NT2/D1 (cell line): ENCODE results near the gene CCT7.

Experiments
- DNase-seq: peaks from one replicate; pipeline ENCODE4 v3.0.0-alpha.2; 2011; ENCODE audit warnings: low read depth, low spot score
- H3K27me3 ChIP-seq: 2 replicates; pipeline ENCODE4 v1.6.0; 2011; ENCODE audit warnings: mild to moderate bottlenecking; ENCODE audit not compliant: insufficient read length, insufficient read depth
- H3K36me3 ChIP-seq: 2 replicates; pipeline ENCODE4 v1.6.1; 2011; ENCODE audit warnings: mild to moderate bottlenecking, low read length, mixed read lengths; ENCODE audit not compliant: insufficient read depth, insufficient read length
- H3K4me1 ChIP-seq: 2 replicates; pipeline ENCODE4 v1.5.1; 2011; ENCODE audit not compliant: insufficient read depth, insufficient read length
- H3K4me3 ChIP-seq: 2 replicates; pipeline ENCODE4 v1.5.1; 2011; ENCODE audit warnings: low read depth; ENCODE audit not compliant: insufficient read length
- H3K9ac ChIP-seq: 2 replicates; pipeline ENCODE4 v1.6.0; 2011; ENCODE audit warnings: low read depth; ENCODE audit not compliant: insufficient read length
- H3K9me3 ChIP-seq: 2 replicates; pipeline ENCODE4 v1.5.1; 2011; ENCODE audit warnings: mild to moderate bottlenecking, low read length; ENCODE audit not compliant: insufficient read depth
- SUZ12 ChIP-seq: IDR thresholded peaks from 2 replicates; pipeline ENCODE4 v1.6.1; 2011; ENCODE audit not compliant: insufficient read length, insufficient read depth; ENCODE audit errors: extremely low read depth
- YY1 ChIP-seq: IDR thresholded peaks from 2 replicates; pipeline ENCODE4 v1.6.1; 2011; ENCODE audit not compliant: insufficient read length, insufficient read depth
- ZNF274 ChIP-seq: IDR thresholded peaks from 2 replicates; pipeline ENCODE4 v1.6.1; 2011; ENCODE audit warnings: mild to moderate bottlenecking, low read depth, low read length

CCT7 gene

GRCh38 chr2:73228631-73229030 lies 5.5 kb upstream of the CCT7 start:
- Histone ChIP-seq H3K9ac (no peak overlapping the region), H3K9me3 (no peaks in the 10 kb centered on the region), H3K4me1 (no peaks in the 10 kb centered on the region), H3K4me3 (no peak overlapping the region), H3K27me3 (no peaks in the 10 kb centered on the region), H3K36me3 (peaks cover 47% of the 10 kb centered on the region)
- TF ChIP-seq SUZ12 (no peak), ZNF274 (no peak), YY1 (no peak)
- no peak for DNase-seq

- Histone ChIP-seq H3K36me3 (peaks cover 40% of the 10 kb centered on the region), H3K9me3 (no peaks in the 10 kb centered on the region), H3K27me3 (no peaks in the 10 kb centered on the region), H3K9ac (peak overlapping the region; percentile 77), H3K4me3 (peak overlapping the region; percentile 58), H3K4me1 (peaks cover 4% of the 10 kb centered on the region)
- no peak for DNase-seq
- no peak for TF ChIP-seq YY1
- no peak for TF ChIP-seq SUZ12
- no peak for TF ChIP-seq ZNF274
Measured at GRCh38 chr2:73232403-73233153, 1.5 kb upstream of the CCT7 start.

- peaks cover 39% of the 10 kb centered on the region for H3K36me3 ChIP-seq
- no peak for TF ChIP-seq ZNF274
- TF ChIP-seq SUZ12 = no peak
- TF ChIP-seq YY1 = no peak
Measured at GRCh38 chr2:73233154-73233931, 765 bp upstream of the CCT7 start, which contains the start of gene PRADC1. TSS of gene PRADC1 (minus strand) at chr2:73233239. CDS start at chr2:73233160, 79 bp downstream.

GRCh38 chr2:73235315-73236028 lies 1.4 kb downstream of the CCT7 start:
- no peak for TF ChIP-seq SUZ12
- TF ChIP-seq ZNF274 = no peak
- TF ChIP-seq YY1 = no peak
- DNase-seq = no peak

More at GRCh38 chr2:73233154-73233931, 765 bp upstream of the CCT7 start, which contains the start of gene PRADC1:
- no peaks in the 10 kb centered on the region for H3K9me3 ChIP-seq
- peak within 1 kb of the TSS; percentile 94 for H3K4me3 ChIP-seq
- peak within 1 kb of the TSS; percentile 100 for H3K9ac ChIP-seq
- H3K4me1 ChIP-seq = peaks cover 4% of the 10 kb centered on the region
- DNase-seq = peak; percentile 99
- no peaks in the 10 kb centered on the region for H3K27me3 ChIP-seq

GRCh38 chr2:73237168-73237567 lies 3.1 kb downstream of the CCT7 start:
- Histone ChIP-seq H3K4me3 (no peak overlapping the region), H3K27me3 (no peaks in the 10 kb centered on the region), H3K36me3 (peaks cover 67% of the 10 kb centered on the region), H3K9ac (no peak overlapping the region), H3K4me1 (peaks cover 8% of the 10 kb centered on the region), H3K9me3 (no peaks in the 10 kb centered on the region)
- TF ChIP-seq ZNF274 (no peak), SUZ12 (no peak), YY1 (no peak)
- no peak for DNase-seq

More at GRCh38 chr2:73235315-73236028, 1.4 kb downstream of the CCT7 start:
- peak overlapping the region; percentile 100 for H3K9ac ChIP-seq
- peaks cover 8% of the 10 kb centered on the region for H3K4me1 ChIP-seq
- peaks cover 55% of the 10 kb centered on the region for H3K36me3 ChIP-seq
- no peaks in the 10 kb centered on the region for H3K27me3 ChIP-seq
- H3K4me3 ChIP-seq = peak overlapping the region; percentile 94
- H3K9me3 ChIP-seq = no peaks in the 10 kb centered on the region

GRCh38 chr2:73238149-73238548 lies 4.0 kb downstream of the CCT7 start:
- DNase-seq = no peak
- TF ChIP-seq ZNF274 = no peak
- no peak for TF ChIP-seq YY1
- TF ChIP-seq SUZ12 = no peak
- Histone ChIP-seq H3K4me1 (peaks cover 9% of the 10 kb centered on the region), H3K9me3 (no peaks in the 10 kb centered on the region), H3K9ac (no peak overlapping the region), H3K4me3 (no peak overlapping the region), H3K27me3 (no peaks in the 10 kb centered on the region), H3K36me3 (peaks cover 75% of the 10 kb centered on the region)

- H3K4me3 ChIP-seq = no peak overlapping the region
- H3K4me1 ChIP-seq = peaks cover 9% of the 10 kb centered on the region
- H3K36me3 ChIP-seq = peaks cover 83% of the 10 kb centered on the region
- H3K9ac ChIP-seq = no peak overlapping the region
- no peaks in the 10 kb centered on the region for H3K9me3 ChIP-seq
- H3K27me3 ChIP-seq = no peaks in the 10 kb centered on the region
- no peak for TF ChIP-seq YY1
- TF ChIP-seq SUZ12 = no peak
- TF ChIP-seq ZNF274 = no peak
- no peak for DNase-seq
Measured at GRCh38 chr2:73238976-73239375, 4.9 kb downstream of the CCT7 start.
